DMS153 (cell line): ENCODE measurements around the gene SELENOO.
"Not testable (repeated sequence)": the region's sequence is repeated elsewhere in the genome, so short reads cannot be mapped to it uniquely, and the experiment has no call there.

ENCODE experiments used
- DNase-seq: peaks from one replicate; lab custom pipeline; 2025; lab: John Stamatoyannopoulos, UW

SELENOO gene

GRCh38 chr22:50200461-50201190 is at the start of gene SELENOO:
Gene SELENOO, plus strand, starts transcription at chr22:50201011. Its CDS starts 26 bp downstream, at chr22:50201037.
- peak; percentile 77 for DNase-seq

DNA sequence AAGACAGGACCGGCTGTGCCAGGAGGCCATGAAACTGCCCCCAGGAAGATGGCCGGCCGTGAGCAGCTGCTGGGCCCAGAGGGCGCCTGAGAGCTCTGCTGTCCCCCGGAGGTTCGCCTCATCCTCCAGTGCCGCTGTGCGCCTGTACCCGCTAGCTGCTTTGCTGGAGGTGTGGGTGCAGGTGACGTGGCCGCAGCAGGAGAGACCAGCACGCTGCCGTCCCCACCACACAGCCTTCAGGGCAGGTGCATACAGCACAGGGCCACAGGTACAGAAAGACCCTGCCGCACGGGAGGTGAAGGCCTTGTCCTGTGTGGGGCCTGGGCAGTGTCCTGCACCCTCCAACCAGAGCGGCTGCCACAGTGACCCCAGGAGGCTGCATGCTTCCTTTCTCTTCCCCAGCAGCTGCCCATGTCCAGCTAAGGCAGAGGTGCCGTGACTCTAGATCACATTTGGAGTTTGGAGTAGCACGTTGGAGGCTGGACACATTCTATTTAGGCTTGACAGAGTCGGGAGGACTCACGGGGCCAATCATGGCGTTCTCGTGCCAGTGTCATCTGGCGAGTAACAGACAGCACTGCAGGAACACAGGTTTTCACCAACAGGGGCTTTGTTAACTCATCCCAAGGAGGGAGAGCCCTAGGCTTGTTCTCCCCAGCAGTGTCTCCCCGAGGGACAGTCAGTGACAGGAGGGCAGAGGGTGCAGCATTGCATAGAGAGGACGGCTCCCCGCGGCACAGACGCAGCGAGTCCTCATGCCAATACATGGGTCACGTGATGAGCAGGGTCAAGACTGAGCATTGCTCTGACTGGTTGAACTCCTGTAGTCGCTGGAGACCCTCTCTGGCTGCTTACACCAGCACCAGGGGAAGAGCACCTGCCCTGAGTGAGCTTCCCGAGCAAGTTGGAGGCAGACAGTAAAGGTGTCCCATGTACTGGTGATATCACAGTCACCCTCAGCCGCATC is 49.0 kb upstream of the SELENOO start:
- no peak for DNase-seq

DNA sequence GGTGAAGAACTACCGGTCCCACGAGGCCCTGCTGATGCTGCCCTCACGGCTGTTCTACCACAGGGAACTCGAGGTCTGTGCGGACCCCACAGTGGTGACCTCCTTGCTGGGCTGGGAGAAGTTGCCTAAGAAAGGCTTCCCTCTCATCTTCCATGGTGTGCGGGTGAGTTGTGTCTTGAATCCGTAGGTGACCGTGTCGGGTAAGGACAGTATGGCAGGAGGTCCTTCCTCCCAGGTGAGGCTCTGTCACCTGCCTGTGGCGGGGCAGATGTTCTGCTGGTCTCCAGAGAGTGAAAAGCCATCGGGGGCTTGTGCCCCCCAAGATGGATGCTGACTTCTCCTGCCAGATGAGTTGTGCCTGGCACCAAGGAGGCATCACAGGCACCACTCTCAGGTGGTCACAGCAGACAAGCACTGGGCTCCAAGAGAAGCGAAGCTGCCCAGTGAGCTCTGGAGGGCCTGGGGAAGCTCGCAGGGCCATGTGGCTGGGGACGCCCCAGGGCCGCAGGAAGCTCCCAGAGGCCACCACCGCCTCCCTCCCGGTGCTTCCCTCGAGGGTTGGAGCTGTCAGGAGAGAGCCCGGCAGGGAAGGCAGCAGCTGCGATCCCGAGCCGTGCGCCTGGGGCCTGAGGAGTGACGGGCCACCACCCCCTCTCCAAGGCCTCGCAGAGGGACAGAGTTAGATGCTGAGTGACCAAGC is 47.6 kb upstream of the SELENOO start:
- no peak for DNase-seq

- no peak for DNase-seq
These were observed 47.1 kb upstream of the SELENOO start for GRCh38 chr22:50153756-50154140.

- no peak for DNase-seq
These were observed 43.0 kb upstream of the SELENOO start for GRCh38 chr22:50157709-50158375.

DNA sequence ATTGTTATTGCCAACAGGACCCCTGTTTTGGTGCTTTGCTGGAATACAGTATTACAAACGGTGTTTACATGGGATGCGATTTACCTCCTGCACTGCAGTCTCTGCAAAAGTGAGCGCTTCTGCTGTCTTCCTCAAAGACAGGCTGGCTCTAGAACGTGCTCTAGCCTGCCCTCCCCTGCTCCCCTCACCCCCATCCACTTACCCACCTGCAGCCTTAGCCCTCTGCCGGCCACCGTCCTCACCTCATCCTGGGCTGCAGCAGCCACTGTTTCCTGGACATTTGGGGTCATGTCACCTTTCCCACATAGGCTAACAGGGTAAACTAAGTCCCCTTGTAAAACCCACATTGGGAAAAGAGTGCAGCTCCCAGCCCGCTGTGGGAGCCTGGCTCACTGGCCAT is 39.9 kb upstream of the SELENOO start:
- DNase-seq: no peak

GRCh38 chr22:50161508-50162390 is 39.1 kb upstream of the SELENOO start:
- no peak for DNase-seq

DNA sequence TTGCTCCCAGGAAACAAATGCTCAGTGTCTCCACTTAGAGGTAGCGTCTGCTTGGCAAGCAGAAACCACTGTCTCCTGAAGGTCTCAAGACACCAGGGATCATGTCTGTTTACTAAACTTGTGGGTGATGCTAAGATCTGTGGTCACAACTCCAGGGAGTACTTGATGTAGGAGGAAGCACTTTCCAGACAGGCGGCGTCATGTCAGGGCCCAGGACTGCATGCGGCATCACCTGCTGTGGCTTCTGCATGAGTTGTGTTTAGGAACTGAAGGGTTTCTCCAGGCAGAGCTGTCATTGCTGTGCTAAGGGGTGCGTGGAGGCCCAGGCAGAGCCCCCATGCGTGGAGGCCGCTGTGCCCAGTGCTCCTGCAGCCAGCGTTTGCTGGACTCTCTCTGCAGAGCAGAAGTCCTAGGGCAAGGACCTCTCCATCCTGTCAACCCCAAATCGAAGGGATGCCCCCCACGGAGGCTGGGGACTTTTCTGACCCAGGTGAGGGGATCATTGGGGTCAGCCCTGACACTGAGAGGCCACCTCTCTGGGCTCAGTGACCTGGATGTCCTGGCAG is 38.3 kb upstream of the SELENOO start:
- no peak for DNase-seq

DNA sequence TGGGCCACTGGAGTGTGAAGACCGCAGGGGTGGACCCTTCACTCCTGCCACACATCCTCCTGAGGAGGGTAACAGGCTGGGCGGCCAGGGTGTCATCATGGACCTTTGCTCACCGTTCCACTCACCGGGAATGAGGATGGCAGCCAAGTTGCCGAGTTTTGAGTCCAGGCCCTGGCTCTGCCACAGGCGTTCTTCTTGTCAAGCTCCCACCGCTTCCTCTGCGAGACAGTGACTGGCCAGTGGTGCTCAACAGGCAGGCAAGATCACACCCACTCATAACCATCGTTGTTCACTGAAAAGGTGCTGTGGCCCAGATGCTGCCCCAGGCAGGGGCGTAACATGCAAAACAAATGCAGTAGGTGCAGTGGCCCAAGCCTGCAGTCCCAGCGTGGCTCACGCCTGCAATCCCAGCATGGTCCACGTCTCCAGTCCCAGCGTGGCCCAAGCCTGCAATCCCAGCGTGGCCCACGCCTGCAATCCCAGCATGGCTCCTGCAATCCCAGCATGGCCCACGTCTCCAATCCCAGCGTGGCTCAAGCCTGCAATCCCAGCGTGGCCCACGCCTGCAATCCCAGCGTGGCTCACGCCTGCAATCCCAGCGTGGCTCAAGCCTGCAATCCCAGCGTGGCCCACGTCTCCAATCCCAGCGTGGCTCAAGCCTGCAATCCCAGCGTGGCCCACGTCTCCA is 35.2 kb upstream of the SELENOO start:
- no peak for DNase-seq

DNA sequence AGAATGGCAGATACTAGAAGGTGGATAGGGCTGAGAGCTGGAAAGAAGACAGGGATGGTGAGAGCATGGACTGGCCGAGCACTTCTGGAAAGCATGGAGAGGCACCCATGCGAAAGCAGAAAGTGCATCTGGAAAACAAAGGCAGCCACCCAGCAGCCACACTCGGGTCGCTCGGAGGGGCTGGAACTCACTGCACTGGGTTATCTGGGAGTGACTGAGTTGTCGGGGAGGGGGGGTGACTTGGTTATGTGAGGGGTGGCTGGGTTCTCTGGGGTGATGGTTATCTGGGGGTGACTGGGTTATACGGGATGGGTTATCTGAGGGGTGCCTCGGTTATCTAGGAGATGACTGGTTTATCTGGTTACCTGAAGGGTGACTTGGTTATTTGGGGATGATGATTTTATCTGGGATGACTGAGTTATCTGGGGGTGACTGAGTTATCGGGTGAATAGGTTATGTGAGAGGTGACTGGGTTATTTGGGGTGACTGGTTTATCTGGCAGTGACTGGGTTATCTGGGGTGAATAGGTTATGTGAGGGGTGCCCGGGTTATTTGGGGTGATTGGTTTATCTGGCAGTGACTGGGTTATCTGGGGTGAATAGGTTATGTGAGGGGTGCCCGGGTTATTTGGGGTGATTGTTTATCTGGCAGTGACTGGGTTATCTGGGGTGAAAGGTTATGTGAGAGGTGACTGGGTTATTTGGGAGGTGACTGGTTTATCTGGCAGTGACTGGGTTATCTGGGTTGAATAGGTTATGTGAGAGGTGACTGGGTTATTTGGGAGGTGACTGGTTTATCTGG is 32.9 kb upstream of the SELENOO start:
- no peak for DNase-seq

DNA sequence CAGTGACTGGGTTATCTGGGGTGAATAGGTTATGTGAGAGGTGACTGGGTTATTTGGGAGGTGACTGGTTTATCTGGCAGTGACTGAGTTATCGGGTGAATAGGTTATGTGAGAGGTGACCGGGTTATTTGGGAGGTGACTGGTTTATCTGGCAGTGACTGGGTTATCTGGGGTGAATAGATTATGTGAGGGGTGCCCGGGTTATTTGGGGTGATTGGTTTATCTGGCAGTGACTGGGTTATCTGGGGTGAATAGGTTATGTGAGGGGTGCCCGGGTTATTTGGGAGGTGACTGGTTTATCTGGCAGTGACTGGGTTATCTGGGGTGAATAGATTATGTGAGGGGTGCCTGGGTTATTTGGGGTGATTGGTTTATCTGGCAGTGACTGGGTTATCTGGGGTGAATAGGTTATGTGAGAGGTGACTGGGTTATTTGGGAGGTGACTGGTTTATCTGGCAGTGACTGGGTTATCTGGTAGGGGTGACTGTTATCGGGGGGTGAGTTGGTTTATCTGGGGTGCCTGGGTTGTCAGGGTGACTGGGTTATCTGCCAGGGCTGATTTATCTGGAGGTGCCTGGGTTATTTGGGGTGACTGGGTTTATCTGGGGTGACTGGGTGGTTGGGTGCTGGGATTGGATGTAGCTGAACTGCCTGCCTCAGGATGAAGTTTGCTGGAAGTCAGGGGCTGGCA is 32.2 kb upstream of the SELENOO start:
- DNase-seq: not testable (repeated sequence)

DNA sequence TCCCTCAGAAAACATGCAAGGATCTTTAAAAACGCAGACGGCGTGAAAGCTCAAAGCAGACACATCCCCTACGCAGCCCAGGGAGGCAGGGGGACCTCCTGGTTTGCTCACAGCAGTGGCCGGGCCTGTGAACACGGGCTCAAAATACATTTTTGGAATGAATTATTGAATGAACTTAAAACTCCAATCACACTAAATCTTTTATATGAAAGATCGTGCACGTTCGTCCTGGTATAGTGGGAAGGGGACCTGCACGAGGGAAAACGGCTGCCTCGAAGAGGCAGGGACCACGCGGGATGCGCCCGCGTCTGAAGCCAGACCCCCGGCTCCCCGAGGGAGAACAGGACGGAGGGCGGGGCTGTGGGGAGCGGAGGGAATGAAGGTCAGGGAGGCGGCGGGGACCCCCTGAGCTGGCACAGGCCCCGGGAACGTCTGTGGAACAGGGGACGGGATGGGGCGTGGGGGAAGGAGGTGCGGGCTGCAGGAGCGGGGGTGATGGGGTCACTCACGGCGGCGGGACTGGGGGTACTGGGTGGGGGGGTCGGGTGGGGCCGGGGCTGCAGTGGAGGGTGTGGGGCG is 31.5 kb upstream of the SELENOO start:
- no peak for DNase-seq

DNA sequence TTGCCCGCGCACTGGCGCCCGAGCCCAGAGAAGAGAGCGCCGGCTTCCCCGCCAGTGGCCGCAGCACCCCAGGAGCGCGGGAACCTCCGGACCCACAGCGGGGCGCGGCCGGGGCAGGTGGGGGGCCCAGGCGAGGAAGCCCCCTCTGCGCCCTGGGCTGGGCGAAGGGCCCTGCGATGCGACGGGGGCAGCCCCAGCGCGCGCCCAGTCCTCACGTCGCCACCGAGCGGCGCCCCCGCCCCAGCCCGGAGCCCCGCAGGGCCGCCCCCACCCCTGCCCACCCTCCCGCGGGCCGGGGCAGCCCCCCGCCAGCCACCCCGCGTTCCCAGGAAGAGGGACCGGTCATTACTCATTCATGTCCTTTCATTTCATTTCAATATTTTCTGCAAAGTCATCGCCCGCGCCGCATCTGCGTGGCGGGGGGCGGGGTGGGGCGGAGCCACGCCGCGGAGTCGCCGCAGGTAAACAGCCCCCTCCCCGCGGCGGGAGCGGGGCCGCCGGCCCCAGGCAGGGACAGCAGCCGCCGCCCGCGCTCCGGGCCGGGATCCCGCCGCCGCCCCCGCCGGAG is 31.0 kb upstream of the SELENOO start:
- no peak for DNase-seq

DNA sequence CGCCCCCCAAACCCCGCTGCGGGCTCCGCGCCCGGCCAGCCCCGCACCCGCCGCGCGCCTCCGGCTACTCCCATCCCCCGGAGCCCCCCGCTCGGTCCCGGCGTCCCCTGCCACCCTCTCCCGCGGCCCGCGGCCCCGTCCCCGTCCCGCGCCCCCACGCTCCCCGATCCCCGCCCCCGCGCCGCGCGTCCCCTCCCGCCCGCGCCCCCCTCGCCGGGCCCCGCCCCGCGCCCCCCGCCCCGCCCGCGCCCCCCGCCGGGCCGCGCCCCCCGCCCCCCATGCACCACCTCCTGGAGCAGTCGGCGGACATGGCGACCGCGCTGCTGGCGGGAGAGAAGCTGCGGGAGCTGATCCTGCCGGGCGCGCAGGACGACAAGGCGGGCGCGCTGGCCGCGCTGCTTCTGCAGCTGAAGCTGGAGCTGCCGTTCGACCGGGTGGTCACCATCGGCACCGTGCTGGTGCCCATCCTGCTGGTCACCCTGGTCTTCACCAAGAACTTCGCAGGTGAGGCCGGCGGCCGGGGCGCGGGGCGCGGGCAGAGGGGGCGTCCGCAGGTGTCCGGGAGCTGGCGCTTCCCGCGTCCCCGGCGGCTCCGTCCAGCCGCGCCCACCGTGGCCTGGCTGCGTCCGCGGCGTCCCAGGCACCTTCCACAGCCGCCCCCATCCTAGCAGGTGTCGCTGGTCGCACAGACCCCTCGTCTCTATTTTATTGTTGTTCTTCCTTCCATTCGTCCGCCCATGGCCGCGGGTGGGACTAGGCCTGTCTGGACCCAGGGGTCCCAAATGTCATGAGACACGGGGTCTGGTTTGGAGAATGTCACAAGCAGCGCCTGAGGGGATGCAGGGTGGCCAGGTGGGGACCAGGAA is 30.1 kb upstream of the SELENOO start, which contains the start of gene PANX2:
PANX2 (plus strand) TSS at position 279 of the 866 bp plus-strand sequence; CDS start at position 279, 0 bp downstream.
- no peak for DNase-seq

DNA sequence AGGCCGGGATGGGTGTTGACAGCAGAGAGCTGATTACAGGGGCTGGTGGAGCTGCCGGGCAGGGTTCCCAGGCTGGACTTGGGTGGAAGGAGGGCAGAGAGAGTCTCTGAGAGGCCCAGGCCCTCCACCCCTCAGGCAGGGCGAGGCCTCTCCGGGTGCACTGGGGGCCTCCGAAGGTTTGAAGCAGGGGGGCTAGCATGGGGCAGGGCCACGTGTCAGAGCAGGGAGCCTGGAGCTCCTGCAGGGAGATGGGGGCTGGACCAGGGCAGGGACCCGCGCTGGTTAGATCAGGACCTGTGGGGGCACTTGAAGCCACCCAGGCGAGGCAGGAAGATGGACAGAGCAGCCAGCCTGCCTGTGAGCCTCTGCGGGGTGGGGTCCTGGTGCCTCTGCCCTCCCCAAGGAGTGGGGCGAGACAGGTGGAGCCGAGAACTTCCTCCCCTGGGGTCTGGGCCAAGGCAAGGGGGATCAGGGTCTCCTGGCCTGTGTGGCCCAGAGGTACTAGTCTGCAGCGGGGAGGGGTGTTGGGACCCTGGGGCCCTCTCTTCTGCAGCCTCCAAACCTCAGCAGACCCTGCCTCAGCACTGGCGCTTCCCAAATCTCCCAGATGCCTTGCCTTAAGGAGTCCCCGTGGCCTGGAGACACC is 29.4 kb upstream of the SELENOO start:
- DNase-seq: no peak

DNA sequence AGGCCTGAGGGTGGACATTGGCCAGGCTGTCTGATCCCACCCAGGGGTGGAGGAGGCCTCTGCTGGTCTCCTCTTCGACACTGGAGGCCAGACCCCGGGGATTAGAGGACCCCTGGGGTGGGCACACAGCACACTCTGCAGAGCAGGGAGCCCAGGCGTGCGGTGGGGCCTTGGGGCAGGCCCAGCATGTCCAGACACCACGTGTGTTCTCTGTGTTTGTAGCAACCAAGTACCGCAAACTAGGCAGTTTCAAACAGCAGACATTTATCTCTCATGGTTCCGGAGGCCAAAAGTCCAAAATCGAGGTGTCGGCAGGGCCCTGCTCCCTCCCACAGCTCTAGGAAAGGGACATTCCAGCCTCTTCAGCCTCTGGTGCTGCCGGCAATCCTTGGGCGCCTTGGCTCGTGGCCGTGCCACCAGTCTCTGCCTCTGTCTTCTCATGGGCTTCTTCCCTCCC is 28.8 kb upstream of the SELENOO start:
- no peak for DNase-seq
